GM18502 (cell line): ENCODE results near the gene DPP7.
A peak's percentile ranks its signal among the peaks of the same experiment; 100 is the strongest.

Experiments used
- ATAC-seq: cut with Tn5 transposase; IDR thresholded peaks from one replicate; pipeline ENCODE4 v1.9.1; 2021; ENCODE audit warnings: mild to moderate bottlenecking; ENCODE audit not compliant: unreplicated experiment, poor library complexity

Gene DPP7

GRCh38 chr9:137077010-137077747 is 37.4 kb downstream of the DPP7 start, which contains the start of gene UAP1L1:
Gene UAP1L1 (plus strand): TSS chr9:137077517. CDS start chr9:137077533, 16 bp downstream.
- peak; percentile 54 for ATAC-seq

- no peak for ATAC-seq
These were observed 37.9 kb downstream of the DPP7 start for GRCh38 chr9:137076636-137077009.

GRCh38 chr9:137075275-137075775 is 39.2 kb downstream of the DPP7 start:
- no peak for ATAC-seq

- ATAC-seq, result no peak
These were observed 39.8 kb downstream of the DPP7 start for GRCh38 chr9:137074657-137075274.

- ATAC-seq, result no peak
These were observed 40.5 kb downstream of the DPP7 start for GRCh38 chr9:137073992-137074399.

- ATAC-seq, result no peak
These were observed 43.3 kb downstream of the DPP7 start for GRCh38 chr9:137071282-137071681.

- peak; percentile 11 for ATAC-seq
These were observed 43.6 kb downstream of the DPP7 start for GRCh38 chr9:137070906-137071275.

- ATAC-seq, result peak; percentile 76
These were observed 44.2 kb downstream of the DPP7 start, which contains the start of gene SAPCD2 for GRCh38 chr9:137070201-137070905. Gene SAPCD2 (minus strand): TSS chr9:137070557. CDS start chr9:137070460, 97 bp downstream.

- peak; percentile 18 for ATAC-seq
These were observed 44.9 kb downstream of the DPP7 start for GRCh38 chr9:137069508-137070091.

- no peak for ATAC-seq
These were observed 45.7 kb downstream of the DPP7 start for GRCh38 chr9:137068539-137069507.

- ATAC-seq, result no peak
These were observed 46.5 kb downstream of the DPP7 start for GRCh38 chr9:137067860-137068538.

- no peak for ATAC-seq
These were observed 48.3 kb downstream of the DPP7 start for GRCh38 chr9:137066096-137066861.

GRCh38 chr9:137065336-137065967 is 49.1 kb downstream of the DPP7 start:
- no peak for ATAC-seq

GRCh38 chr9:137064880-137065164 is 49.7 kb downstream of the DPP7 start:
- no peak for ATAC-seq

GRCh38 chr9:137064027-137064879 is 50.3 kb downstream of the DPP7 start:
- no peak for ATAC-seq

- ATAC-seq, result no peak
These were observed 51.1 kb downstream of the DPP7 start for GRCh38 chr9:137063311-137064026.
